EL (cell line): ENCODE data around the gene PIGK.

Experiments used
- DNase-seq: peaks from one replicate; pipeline ENCODE4 v3.0.0-alpha.2; 2016

Gene PIGK

GRCh38 chr1:77089756-77090155 lies 129.5 kb downstream of the PIGK start:
- DNase-seq = no peak

- DNase-seq = no peak
Measured at GRCh38 chr1:77085109-77085508, 134.1 kb downstream of the PIGK start.

GRCh38 chr1:77084457-77084856 lies 134.8 kb downstream of the PIGK start:
- DNase-seq = no peak

- no peak for DNase-seq
Measured at GRCh38 chr1:77081834-77082233, 137.4 kb downstream of the PIGK start.

GRCh38 chr1:77076759-77077158 lies 142.5 kb downstream of the PIGK start:
- DNase-seq = no peak

GRCh38 chr1:77068013-77068412 lies 151.2 kb downstream of the PIGK start:
- no peak for DNase-seq

- DNase-seq = no peak
Measured at GRCh38 chr1:77065693-77066342, 153.4 kb downstream of the PIGK start.

GRCh38 chr1:77064246-77064645 lies 155.0 kb downstream of the PIGK start:
- no peak for DNase-seq

GRCh38 chr1:77063118-77063517 lies 156.1 kb downstream of the PIGK start:
- DNase-seq = no peak

GRCh38 chr1:77061162-77061561 lies 158.1 kb downstream of the PIGK start:
- DNase-seq = no peak

- no peak for DNase-seq
Measured at GRCh38 chr1:77060000-77060399, 159.2 kb downstream of the PIGK start.

GRCh38 chr1:77057994-77058585 lies 161.1 kb downstream of the PIGK start:
- no peak for DNase-seq

GRCh38 chr1:77056525-77056924 lies 162.7 kb downstream of the PIGK start:
- DNase-seq = no peak

- no peak for DNase-seq
Measured at GRCh38 chr1:77051425-77051824, 167.8 kb downstream of the PIGK start.

GRCh38 chr1:77048615-77049005 lies 170.6 kb downstream of the PIGK start:
- no peak for DNase-seq

GRCh38 chr1:77047978-77048614 lies 171.1 kb downstream of the PIGK start:
- DNase-seq = no peak

GRCh38 chr1:77047575-77047974 lies 171.7 kb downstream of the PIGK start:
- DNase-seq = no peak

- peak; percentile 40 for DNase-seq
Measured at GRCh38 chr1:77044133-77044849, 174.9 kb downstream of the PIGK start.

GRCh38 chr1:77040826-77041225 lies 178.4 kb downstream of the PIGK start:
- no peak for DNase-seq

GRCh38 chr1:77039739-77040138 lies 179.5 kb downstream of the PIGK start:
- peak; percentile 98 for DNase-seq

- DNase-seq = no peak
Measured at GRCh38 chr1:77039111-77039510, 180.1 kb downstream of the PIGK start.
